BLaER1 (cell line): Measurements from ENCODE around the gene C1orf185.

Experiments
- H3K27ac ChIP-seq: shearing (Covaris generic); formaldehyde crosslinking; 2 replicates; pipeline ENCODE4 v1.8.1; 2022
- H3K27me3 ChIP-seq: shearing (Covaris generic); formaldehyde crosslinking; 2 replicates; pipeline ENCODE4 v1.8.1; 2022
- H3K36me3 ChIP-seq: shearing (Covaris generic); formaldehyde crosslinking; 2 replicates; pipeline ENCODE4 v1.8.1; 2022
- H3K4me1 ChIP-seq: shearing (Covaris generic); formaldehyde crosslinking; 2 replicates; pipeline ENCODE4 v1.8.1; 2022
- H3K4me2 ChIP-seq: shearing (Covaris generic); formaldehyde crosslinking; 2 replicates; pipeline ENCODE4 v1.8.1; 2022
- H3K4me3 ChIP-seq: shearing (Covaris generic); formaldehyde crosslinking; 2 replicates; pipeline ENCODE4 v1.8.1; 2022
- H3K9ac ChIP-seq: shearing (Covaris generic); formaldehyde crosslinking; 2 replicates; pipeline ENCODE4 v1.8.1; 2022
- H3K9me3 ChIP-seq: shearing (Covaris generic); formaldehyde crosslinking; 2 replicates; pipeline ENCODE4 v1.8.1; 2022
- H4K20me1 ChIP-seq: shearing (Covaris generic); formaldehyde crosslinking; 2 replicates; pipeline ENCODE4 v1.8.1; 2022
- Cebpa-rat ChIP-seq: shearing (Covaris generic); IDR thresholded peaks from 2 replicates; pipeline ENCODE4 v1.8.1; 2022

C1orf185 gene

DNA sequence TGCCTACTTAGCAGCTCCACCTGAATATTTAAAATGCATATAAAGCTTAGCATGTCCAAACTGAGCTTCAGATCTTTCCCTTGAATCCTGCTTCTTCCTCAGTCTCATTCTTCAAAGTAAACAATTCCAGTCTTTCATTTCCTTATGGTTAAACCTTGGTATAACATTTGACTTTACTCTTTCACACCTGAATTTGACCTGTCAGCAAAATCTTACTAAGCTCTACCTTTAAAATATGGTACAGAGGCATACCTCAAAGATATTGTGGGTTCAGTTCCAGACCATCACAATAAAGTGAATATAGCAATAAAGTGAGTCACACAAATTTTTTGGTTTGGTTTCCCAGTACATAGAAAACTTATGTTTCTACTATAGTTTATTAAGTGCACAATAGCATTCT, 91.5 kb downstream of the C1orf185 start:
- no peaks in the 10 kb centered on the region for H4K20me1 ChIP-seq
- no peak overlapping the region for H3K9ac ChIP-seq
- H3K9me3 ChIP-seq: no peaks in the 10 kb centered on the region
- H3K27me3 ChIP-seq: no peaks in the 10 kb centered on the region
- H3K27ac ChIP-seq: no peak overlapping the region
- H3K4me3 ChIP-seq: no peak overlapping the region
- H3K36me3 ChIP-seq: no peaks in the 10 kb centered on the region
- no peak for TF ChIP-seq Cebpa-rat
- H3K4me1 ChIP-seq: no peaks in the 10 kb centered on the region
- H3K4me2 ChIP-seq: no peak overlapping the region
